ENCODE measurements around the gene CCDC92. TPM values are rescaled to one million over a fixed set of nuclear protein-coding genes. Genes with fewer than 3 reads are reported as not detected.
A peak's percentile ranks its signal among the peaks of the same experiment; 100 is the strongest.

The CCDC92 gene
- total and polyA plus RNA-seq, 2 of the 13 experiments (the other 11 are each of a cell fraction or from before 2014, with no cell fraction given) = 5.4 to 14.7 TPM

DNA sequence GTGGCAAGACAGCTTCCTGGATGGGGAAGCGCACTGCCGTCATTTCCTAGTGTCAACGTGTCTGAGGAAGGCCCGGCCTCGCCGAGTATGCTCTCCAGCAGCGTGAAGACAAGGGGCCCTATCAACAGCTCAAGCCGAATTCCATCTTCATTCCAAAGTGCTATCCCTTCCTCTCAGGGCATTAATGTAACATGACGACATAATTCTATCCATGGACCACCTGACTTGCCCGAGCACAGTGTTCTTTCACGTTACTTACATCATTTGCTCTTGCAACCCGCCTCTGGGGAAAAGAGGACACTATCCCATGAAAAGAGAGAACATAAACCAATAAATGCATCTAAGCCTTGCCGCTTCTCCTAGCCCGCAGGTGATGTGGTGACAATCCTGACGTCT, 22.9 kb downstream of the CCDC92 start (continued):
- TF ChIP-seq, protein P1, sequence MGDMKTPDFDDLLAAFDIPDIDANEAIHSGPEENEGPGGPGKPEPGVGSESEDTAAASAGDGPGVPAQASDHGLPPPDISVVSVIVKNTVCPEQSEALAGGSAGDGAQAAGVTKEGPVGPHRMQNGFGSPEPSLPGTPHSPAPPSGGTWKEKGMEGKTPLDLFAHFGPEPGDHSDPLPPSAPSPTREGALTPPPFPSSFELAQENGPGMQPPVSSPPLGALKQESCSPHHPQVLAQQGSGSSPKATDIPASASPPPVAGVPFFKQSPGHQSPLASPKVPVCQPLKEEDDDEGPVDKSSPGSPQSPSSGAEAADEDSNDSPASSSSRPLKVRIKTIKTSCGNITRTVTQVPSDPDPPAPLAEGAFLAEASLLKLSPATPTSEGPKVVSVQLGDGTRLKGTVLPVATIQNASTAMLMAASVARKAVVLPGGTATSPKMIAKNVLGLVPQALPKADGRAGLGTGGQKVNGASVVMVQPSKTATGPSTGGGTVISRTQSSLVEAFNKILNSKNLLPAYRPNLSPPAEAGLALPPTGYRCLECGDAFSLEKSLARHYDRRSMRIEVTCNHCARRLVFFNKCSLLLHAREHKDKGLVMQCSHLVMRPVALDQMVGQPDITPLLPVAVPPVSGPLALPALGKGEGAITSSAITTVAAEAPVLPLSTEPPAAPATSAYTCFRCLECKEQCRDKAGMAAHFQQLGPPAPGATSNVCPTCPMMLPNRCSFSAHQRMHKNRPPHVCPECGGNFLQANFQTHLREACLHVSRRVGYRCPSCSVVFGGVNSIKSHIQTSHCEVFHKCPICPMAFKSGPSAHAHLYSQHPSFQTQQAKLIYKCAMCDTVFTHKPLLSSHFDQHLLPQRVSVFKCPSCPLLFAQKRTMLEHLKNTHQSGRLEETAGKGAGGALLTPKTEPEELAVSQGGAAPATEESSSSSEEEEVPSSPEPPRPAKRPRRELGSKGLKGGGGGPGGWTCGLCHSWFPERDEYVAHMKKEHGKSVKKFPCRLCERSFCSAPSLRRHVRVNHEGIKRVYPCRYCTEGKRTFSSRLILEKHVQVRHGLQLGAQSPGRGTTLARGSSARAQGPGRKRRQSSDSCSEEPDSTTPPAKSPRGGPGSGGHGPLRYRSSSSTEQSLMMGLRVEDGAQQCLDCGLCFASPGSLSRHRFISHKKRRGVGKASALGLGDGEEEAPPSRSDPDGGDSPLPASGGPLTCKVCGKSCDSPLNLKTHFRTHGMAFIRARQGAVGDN (CRISPR knock-in tag; IDR thresholded peaks at IDR 0.05) = peak; percentile 25; the same call in 1 of the 2 replicates
- TF ChIP-seq HNF4G (IDR thresholded peaks at IDR 0.05; ENCODE audit: borderline replicate concordance, low read depth, low read length) (no peak), HNF4G (CRISPR knock-in tag; IDR thresholded peaks at IDR 0.05; ENCODE audit: borderline replicate concordance, low read depth) (peak; percentile 10; the same call in 1 of the 2 replicates), ZMYM2 (CRISPR knock-in tag; IDR thresholded peaks at IDR 0.05) (peak; percentile 4; the same call in 1 of the 2 replicates), RXRA (CRISPR knock-in tag; IDR thresholded peaks at IDR 0.05) (no peak), ZNF605 (CRISPR knock-in tag; IDR thresholded peaks at IDR 0.05) (0 out of 2 replicates have a peak, but pooled peaks have one; percentile 48), RBAK (CRISPR knock-in tag; IDR thresholded peaks at IDR 0.05) (no peak), ARNT (IDR thresholded peaks at IDR 0.05) (no peak), FOXP1 (IDR thresholded peaks at IDR 0.05) (no peak), FOXP1 (CRISPR knock-in tag; IDR thresholded peaks at IDR 0.05) (no peak), WIZ (CRISPR knock-in tag; IDR thresholded peaks at IDR 0.05) (no peak), ZNF788 (CRISPR knock-in tag; IDR thresholded peaks at IDR 0.05; ENCODE audit: borderline replicate concordance) (0 out of 2 replicates have a peak, but pooled peaks have one; percentile 2), ZFX (CRISPR knock-in tag; IDR thresholded peaks at IDR 0.05; ENCODE audit: low read depth) (peak; percentile 14), CEBPB (IDR thresholded peaks at IDR 0.05; ENCODE audit: borderline replicate concordance, low read depth, low read length) (0 out of 2 replicates have a peak, but pooled peaks have one; percentile 19)
- TF ChIP-seq, protein P2, sequence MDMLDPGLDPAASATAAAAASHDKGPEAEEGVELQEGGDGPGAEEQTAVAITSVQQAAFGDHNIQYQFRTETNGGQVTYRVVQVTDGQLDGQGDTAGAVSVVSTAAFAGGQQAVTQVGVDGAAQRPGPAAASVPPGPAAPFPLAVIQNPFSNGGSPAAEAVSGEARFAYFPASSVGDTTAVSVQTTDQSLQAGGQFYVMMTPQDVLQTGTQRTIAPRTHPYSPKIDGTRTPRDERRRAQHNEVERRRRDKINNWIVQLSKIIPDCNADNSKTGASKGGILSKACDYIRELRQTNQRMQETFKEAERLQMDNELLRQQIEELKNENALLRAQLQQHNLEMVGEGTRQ (IDR thresholded peaks at IDR 0.05; ENCODE audit: low read depth, low read length) = no peak
- TF ChIP-seq, protein P2 (CRISPR knock-in tag; IDR thresholded peaks at IDR 0.05; ENCODE audit: borderline replicate concordance) = no peak
- TF ChIP-seq, protein P3, sequence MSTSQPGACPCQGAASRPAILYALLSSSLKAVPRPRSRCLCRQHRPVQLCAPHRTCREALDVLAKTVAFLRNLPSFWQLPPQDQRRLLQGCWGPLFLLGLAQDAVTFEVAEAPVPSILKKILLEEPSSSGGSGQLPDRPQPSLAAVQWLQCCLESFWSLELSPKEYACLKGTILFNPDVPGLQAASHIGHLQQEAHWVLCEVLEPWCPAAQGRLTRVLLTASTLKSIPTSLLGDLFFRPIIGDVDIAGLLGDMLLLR (CRISPR knock-in tag; IDR thresholded peaks at IDR 0.05) = no peak

Data from HepG2 (cell line).